H1 (cell line): ENCODE results near the gene SP8. TPM values are rescaled to one million over a fixed set of nuclear protein-coding genes. Genes with fewer than 3 reads are reported as not detected.

Experiments
- ATF3 ChIP-seq: IDR thresholded peaks from 2 replicates; pipeline ENCODE4 v1.6.1; 2011; ENCODE audit warnings: low read depth, mild to moderate bottlenecking, low read length; ENCODE audit not compliant: insufficient read depth
- BACH1 ChIP-seq: IDR thresholded peaks from 2 replicates; pipeline ENCODE4 v1.6.1; 2012; ENCODE audit warnings: low read length, improper control_type of control experiment
- BCL11A ChIP-seq, 2 experiments: IDR thresholded peaks; one replicate each; pipeline ENCODE4 v1.6.1; 2011; ENCODE audit warnings: low read depth in 2 of 2, low read length in 2 of 2, mild to moderate bottlenecking in 2 of 2
- CBX5 ChIP-seq: fragments of 300-800, 300-1000 bp; sonication (generic); IDR thresholded peaks from 2 replicates; pipeline ENCODE4 v1.7.1; 2016; ENCODE audit warnings: antibody characterized with exemption, low read length, low read depth
- CEBPB ChIP-seq: IDR thresholded peaks from 2 replicates; pipeline ENCODE4 v1.6.1; 2012; ENCODE audit warnings: low read depth, low read length
- CREB1 ChIP-seq: IDR thresholded peaks from 2 replicates; pipeline ENCODE4 v1.6.1; 2012; ENCODE audit warnings: inconsistent platforms
- CTBP2 ChIP-seq: IDR thresholded peaks from 2 replicates; pipeline ENCODE4 v1.7.0; 2011; ENCODE audit warnings: borderline replicate concordance, mild to moderate bottlenecking, moderate library complexity, mixed read lengths, low read length; ENCODE audit not compliant: insufficient read depth, insufficient read length
- E2F6 ChIP-seq: IDR thresholded peaks from 2 replicates; pipeline ENCODE4 v1.6.1; 2012; ENCODE audit warnings: inconsistent platforms
- EGR1 ChIP-seq: IDR thresholded peaks from 2 replicates; pipeline ENCODE4 v1.6.1; 2011; ENCODE audit warnings: low read depth, low read length, borderline replicate concordance
- EP300 ChIP-seq, 2 experiments: IDR thresholded peaks; 1 replicate in 1 of 2; 2 replicates in 1 of 2; pipeline ENCODE4 v1.6.1; 2011 to 2012; ENCODE audit warnings: low read depth in 2 of 2, low read length in 2 of 2, mild to moderate bottlenecking in 2 of 2, borderline replicate concordance in 1 of 2, inconsistent platforms in 1 of 2, moderate library complexity in 1 of 2
- NANOG ChIP-seq: IDR thresholded peaks from 2 replicates; pipeline ENCODE4 v1.6.1; 2011; ENCODE audit warnings: low read length, low read depth, mild to moderate bottlenecking, inconsistent platforms; ENCODE audit not compliant: insufficient read depth, poor library complexity, severe bottlenecking
- POLR2A ChIP-seq, 2 experiments: IDR thresholded peaks; 1 replicate in 1 of 2; 2 replicates in 1 of 2; pipeline ENCODE4 v1.6.1; 2011; ENCODE audit warnings: low read depth in 2 of 2, low read length in 2 of 2, mild to moderate bottlenecking in 2 of 2; ENCODE audit errors: control extremely low read depth in 1 of 2
- RBBP5 ChIP-seq: IDR thresholded peaks from 2 replicates; pipeline ENCODE4 v1.7.1; 2012; ENCODE audit warnings: low read depth, mild to moderate bottlenecking, inconsistent platforms, low read length, moderate library complexity, borderline replicate concordance
- SAP30 ChIP-seq: fragments of 300-600 bp; sonication (generic); IDR thresholded peaks from 2 replicates; pipeline ENCODE4 v1.7.1; 2012; ENCODE audit warnings: low read length, moderate library complexity, mild to moderate bottlenecking, inconsistent platforms; ENCODE audit not compliant: insufficient read depth, insufficient replicate concordance
- SIN3A ChIP-seq, 2 experiments: IDR thresholded peaks in 1 of 2; conservative IDR thresholded peaks in 1 of 2; 2 replicates each; pipeline ENCODE4 v1.6.1; 2011 to 2012; ENCODE audit warnings: low read length in 2 of 2, improper control_type of control experiment in 1 of 2, low read depth in 1 of 2, mild to moderate bottlenecking in 1 of 2
- SP1 ChIP-seq: IDR thresholded peaks from 2 replicates; pipeline ENCODE4 v1.6.1; 2011; ENCODE audit warnings: low read depth, low read length
- SP2 ChIP-seq: IDR thresholded peaks from 2 replicates; pipeline ENCODE4 v1.6.1; 2012; ENCODE audit warnings: mild to moderate bottlenecking, low read length, inconsistent platforms
- SRF ChIP-seq: IDR thresholded peaks from 2 replicates; pipeline ENCODE4 v1.6.1; 2011; ENCODE audit warnings: mild to moderate bottlenecking, low read depth, low read length, moderate library complexity
- SUZ12 ChIP-seq: fragments of 200-600 bp; sonication (generic); IDR thresholded peaks from 2 replicates; pipeline ENCODE4 v1.6.1; 2012; ENCODE audit warnings: mild to moderate bottlenecking, inconsistent platforms, low read length, moderate library complexity, mixed read lengths
- TEAD4 ChIP-seq: IDR thresholded peaks from 2 replicates; pipeline ENCODE4 v1.6.1; 2012; ENCODE audit warnings: low read depth, low read length, inconsistent platforms, mixed read lengths
- ZNF274 ChIP-seq: IDR thresholded peaks from 2 replicates; pipeline ENCODE4 v1.7.0; 2012; ENCODE audit warnings: low read length, borderline replicate concordance; ENCODE audit errors: extremely low read depth
- polyA plus RNA-seq, 7 experiments: library from polyadenylated mRNA; depleted of rRNA in 3 of 7; stranded (reverse) in 5 of 7; unstranded in 2 of 7; fragments of >200 nt in 5 of 7; fragments of 200-250 nt in 2 of 7; gene quantifications; 1 replicate in 5 of 7; 2 replicates in 1 of 7; 4 replicates in 1 of 7; pipeline versions ENCODE4 v1.2.1 to v1.2.3, GENCODE V29; 2011 to 2013; ENCODE audit warnings: missing spikeins in 2 of 7, mixed read lengths in 2 of 7
- total RNA-seq: library from RNA; stranded (reverse); fragmentation: NEBNext Ultra II Directional; extraction: Animal tissue kit (Norgen Biotek cat#: 25700); gene quantifications from 2 replicates; pipeline ENCODE4 v1.2.1, GENCODE V29; 2021

Gene SP8
- total and polyA plus RNA-seq, 2 of the 8 experiments (the other 6 are each of a cell fraction or from before 2014, with no cell fraction given), result 11.3 to 12.0 TPM

GRCh38 chr7:20786779-20787659 is at the start of gene SP8 (continued):
- TF ChIP-seq ZNF274 (no peak), ATF3 (peak; percentile 16; the same call in 1 of the 2 replicates), CTBP2 (peak; percentile 96), SIN3A (conservative IDR thresholded peaks at IDR 0.05 in 1 of 2, IDR thresholded peaks at IDR 0.05 in 1 of 2; ENCODE audit: low read depth in 1 of 2, low read length in 2 of 2) (peak; percentile 53 to 90; a peak in 2 of 4 replicates), POLR2A (IDR thresholded peaks at IDR 0.05; ENCODE audit: control extremely low read depth in 1 of 2, low read depth in 2 of 2, low read length in 2 of 2) (no peak), SAP30 (peak; percentile 94), SP1 (0 out of 2 replicates have a peak, but pooled peaks have one; percentile 43), EP300 (IDR thresholded peaks at IDR 0.05; ENCODE audit: borderline replicate concordance in 1 of 2, low read depth in 2 of 2, low read length in 2 of 2) (0 out of 3 replicates have a peak, but pooled peaks of 1 of the 2 experiments have one; percentile 32), CBX5 (no peak), BACH1 (peak; percentile 59; the same call in 1 of the 2 replicates), CREB1 (peak; percentile 90), RBBP5 (peak; percentile 99), SP2 (no peak), E2F6 (peak; percentile 41; the same call in 1 of the 2 replicates), CEBPB (no peak), SRF (peak; percentile 33; the same call in 1 of the 2 replicates), BCL11A (IDR thresholded peaks at IDR 0.05; ENCODE audit: low read depth in 2 of 2, low read length in 2 of 2) (no peak), TEAD4 (no peak), NANOG (no peak), SUZ12 (peak; percentile 56; the same call in 1 of the 2 replicates), EGR1 (peak; percentile 48; the same call in 1 of the 2 replicates)
